Ovary (tissue), 3 donors: ENCODE results near the gene AUTS2.

Experiments
- EP300 ChIP-seq: sonication (generic); formaldehyde crosslinking; IDR thresholded peaks from one replicate; pipeline ENCODE4 v1.6.1; 2017; ENCODE audit warnings: antibody characterized with exemption
- POLR2A ChIP-seq: fragments of 450-650 bp; IDR thresholded peaks from one replicate; pipeline ENCODE4 v1.6.1; 2017; ENCODE audit warnings: antibody characterized with exemption, mild to moderate bottlenecking, moderate library complexity
- TF ChIP-seq, protein P1 (sequence below), 3 donors: fragments of 450-650 bp in 2 of 3; fragments of 200-600 bp in 1 of 3; IDR thresholded peaks; one replicate each; pipeline versions ENCODE4 v1.5.1 to v1.8.0; 2016 to 2022; ENCODE audit warnings: antibody characterized with exemption in 3 of 3, mild to moderate bottlenecking in 1 of 3
- donor health status: DM: no; HTN: no; CAD: no.

DNA sequence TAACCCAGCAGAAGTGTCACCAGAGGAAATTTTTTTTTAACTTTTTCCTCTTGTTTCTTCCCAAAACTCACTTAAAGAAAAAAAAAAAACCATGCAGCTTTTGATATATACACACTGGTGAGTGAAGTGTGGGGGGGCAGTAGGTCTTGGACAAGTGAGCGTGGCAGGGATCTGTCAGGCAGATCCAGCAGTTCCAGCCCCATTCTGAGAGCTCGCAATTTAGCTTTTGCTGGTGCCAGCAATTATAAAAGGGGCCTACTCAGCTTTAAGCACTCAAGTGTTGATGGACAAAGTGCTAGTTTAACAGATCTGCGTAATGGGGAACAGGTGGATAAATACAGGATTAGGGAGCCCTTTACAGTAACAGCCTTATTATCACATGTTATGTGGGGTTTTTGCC, 914.5 kb downstream of the AUTS2 start:
- TF ChIP-seq POLR2A = no peak
- TF ChIP-seq, protein P1, sequence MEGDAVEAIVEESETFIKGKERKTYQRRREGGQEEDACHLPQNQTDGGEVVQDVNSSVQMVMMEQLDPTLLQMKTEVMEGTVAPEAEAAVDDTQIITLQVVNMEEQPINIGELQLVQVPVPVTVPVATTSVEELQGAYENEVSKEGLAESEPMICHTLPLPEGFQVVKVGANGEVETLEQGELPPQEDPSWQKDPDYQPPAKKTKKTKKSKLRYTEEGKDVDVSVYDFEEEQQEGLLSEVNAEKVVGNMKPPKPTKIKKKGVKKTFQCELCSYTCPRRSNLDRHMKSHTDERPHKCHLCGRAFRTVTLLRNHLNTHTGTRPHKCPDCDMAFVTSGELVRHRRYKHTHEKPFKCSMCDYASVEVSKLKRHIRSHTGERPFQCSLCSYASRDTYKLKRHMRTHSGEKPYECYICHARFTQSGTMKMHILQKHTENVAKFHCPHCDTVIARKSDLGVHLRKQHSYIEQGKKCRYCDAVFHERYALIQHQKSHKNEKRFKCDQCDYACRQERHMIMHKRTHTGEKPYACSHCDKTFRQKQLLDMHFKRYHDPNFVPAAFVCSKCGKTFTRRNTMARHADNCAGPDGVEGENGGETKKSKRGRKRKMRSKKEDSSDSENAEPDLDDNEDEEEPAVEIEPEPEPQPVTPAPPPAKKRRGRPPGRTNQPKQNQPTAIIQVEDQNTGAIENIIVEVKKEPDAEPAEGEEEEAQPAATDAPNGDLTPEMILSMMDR (IDR thresholded peaks at IDR 0.05) = no peak
- no peak for TF ChIP-seq EP300
